Upper lobe of right lung (tissue), 1 donor: ENCODE data around the gene ATP2B3. TPM values are rescaled to one million over a fixed set of nuclear protein-coding genes. Genes with fewer than 3 reads are reported as not detected.
A peak's percentile ranks its signal among the peaks of the same experiment; 100 is the strongest.

ENCODE experiments used
- ATAC-seq: fragments of 200-7000 bp; cut with Tn5 transposase; one replicate; pipeline ENCODE4 v1.9.1; 2020; ENCODE audit warnings: mild to moderate bottlenecking, moderate library complexity
- DNase-seq: peaks from one replicate; pipeline ENCODE4 v3.0.0-alpha.2; 2020
- H3K27ac ChIP-seq: fragments of 200-600 bp; one replicate; pipeline ENCODE4 v1.8.0; 2022
- H3K27me3 ChIP-seq: fragments of 200-600 bp; one replicate; pipeline ENCODE4 v1.8.0; 2022; ENCODE audit warnings: mild to moderate bottlenecking
- H3K36me3 ChIP-seq: fragments of 200-600 bp; one replicate; pipeline ENCODE4 v1.8.0; 2022
- H3K4me1 ChIP-seq: fragments of 200-600 bp; one replicate; pipeline ENCODE4 v1.8.0; 2022
- H3K4me3 ChIP-seq: fragments of 200-600 bp; one replicate; pipeline ENCODE4 v1.8.0; 2022; ENCODE audit warnings: mild to moderate bottlenecking
- H3K9me3 ChIP-seq: fragments of 200-600 bp; one replicate; pipeline ENCODE4 v1.8.0; 2022
- CTCF ChIP-seq: fragments of 200-600 bp; IDR thresholded peaks from one replicate; pipeline ENCODE4 v1.8.0; 2022; ENCODE audit warnings: antibody characterized with exemption
- intact Hi-C: fragments of 100-400 bp; cut with DNase I; formaldehyde crosslinking; loops from one replicate; pipeline ENCODE4 v1.11.0; 2022
- total RNA-seq: library from RNA; stranded (reverse); fragmentation: NEBNext Ultra II Directional; extraction: Animal tissue kit (Norgen Biotek cat#: 25700); gene quantifications from one replicate; pipeline ENCODE4 v1.2.1, GENCODE V29; 2021
- donor health status: DM: no; HTN: yes; CAD: no; lungs with severe emphysema.

ATP2B3 gene
- total RNA-seq, 1 donor from 2014 or later, result not detected

GRCh38 chrX:153556767-153557166, 39.3 kb downstream of the ATP2B3 start:
- no peak for ATAC-seq
- H3K4me1 ChIP-seq, result no peaks in the 10 kb centered on the region
- no peak for DNase-seq
- H3K27ac ChIP-seq, result no peak overlapping the region
- no peaks in the 10 kb centered on the region for H3K9me3 ChIP-seq
- intact Hi-C loops, result no loop called here
- no peak for TF ChIP-seq CTCF
- H3K27me3 ChIP-seq, result no peaks in the 10 kb centered on the region
- H3K4me3 ChIP-seq, result no peak overlapping the region
- no peaks in the 10 kb centered on the region for H3K36me3 ChIP-seq

- H3K27me3 ChIP-seq, result no peaks in the 10 kb centered on the region
- no peak overlapping the region for H3K4me3 ChIP-seq
- DNase-seq (no peak), ATAC-seq (no peak)
- no peak for TF ChIP-seq CTCF
- no peaks in the 10 kb centered on the region for H3K36me3 ChIP-seq
- H3K4me1 ChIP-seq, result no peaks in the 10 kb centered on the region
- H3K9me3 ChIP-seq, result no peaks in the 10 kb centered on the region
- intact Hi-C loops, result no loop called here
- H3K27ac ChIP-seq, result no peak overlapping the region
Measured at GRCh38 chrX:153557618-153558355, 40.3 kb downstream of the ATP2B3 start.

- TF ChIP-seq CTCF, result no peak
- intact Hi-C loops, result no loop called here
- DNase-seq (no peak), ATAC-seq (peak; percentile 45)
- H3K4me1 ChIP-seq, result no peaks in the 10 kb centered on the region
- H3K27ac ChIP-seq, result no peak overlapping the region
- no peak overlapping the region for H3K4me3 ChIP-seq
- no peaks in the 10 kb centered on the region for H3K36me3 ChIP-seq
- no peaks in the 10 kb centered on the region for H3K9me3 ChIP-seq
- H3K27me3 ChIP-seq, result no peaks in the 10 kb centered on the region
Measured at GRCh38 chrX:153560000-153560399, 42.6 kb downstream of the ATP2B3 start.

- Histone ChIP-seq H3K36me3 (no peaks in the 10 kb centered on the region), H3K4me3 (no peak overlapping the region), H3K4me1 (no peaks in the 10 kb centered on the region), H3K27me3 (no peaks in the 10 kb centered on the region), H3K27ac (no peak overlapping the region), H3K9me3 (no peaks in the 10 kb centered on the region)
- DNase-seq, result no peak
- no peak for ATAC-seq
- no peak for TF ChIP-seq CTCF
- intact Hi-C loops, result no loop called here
Measured at GRCh38 chrX:153560466-153560865, 43.0 kb downstream of the ATP2B3 start.

- Histone ChIP-seq H3K36me3 (no peaks in the 10 kb centered on the region), H3K9me3 (no peaks in the 10 kb centered on the region), H3K4me3 (no peak overlapping the region), H3K27me3 (no peaks in the 10 kb centered on the region), H3K4me1 (no peaks in the 10 kb centered on the region), H3K27ac (no peak overlapping the region)
- ATAC-seq (no peak), DNase-seq (no peak)
- no peak for TF ChIP-seq CTCF
- intact Hi-C loops, result no loop called here
Measured at GRCh38 chrX:153561337-153561736, 43.9 kb downstream of the ATP2B3 start.

- no peak for ATAC-seq
- H3K27me3 ChIP-seq, result no peaks in the 10 kb centered on the region
Measured at GRCh38 chrX:153562546-153562945, 45.1 kb downstream of the ATP2B3 start.

More at GRCh38 chrX:153562546-153562945, 45.1 kb downstream of the ATP2B3 start:
- no peak overlapping the region for H3K4me3 ChIP-seq
- H3K4me1 ChIP-seq, result no peaks in the 10 kb centered on the region
- intact Hi-C loops, result no loop called here
- H3K27ac ChIP-seq, result no peak overlapping the region
- H3K36me3 ChIP-seq, result no peaks in the 10 kb centered on the region
- TF ChIP-seq CTCF, result no peak
- no peaks in the 10 kb centered on the region for H3K9me3 ChIP-seq
- DNase-seq, result no peak
